HG03432 (cell line): Measurements from ENCODE around the gene PEA15.

ENCODE experiments used
- ATAC-seq: cut with Tn5 transposase; IDR thresholded peaks from one replicate; pipeline ENCODE4 v1.9.1; 2021; ENCODE audit warnings: mild to moderate bottlenecking, moderate library complexity; ENCODE audit not compliant: unreplicated experiment

Gene PEA15

DNA sequence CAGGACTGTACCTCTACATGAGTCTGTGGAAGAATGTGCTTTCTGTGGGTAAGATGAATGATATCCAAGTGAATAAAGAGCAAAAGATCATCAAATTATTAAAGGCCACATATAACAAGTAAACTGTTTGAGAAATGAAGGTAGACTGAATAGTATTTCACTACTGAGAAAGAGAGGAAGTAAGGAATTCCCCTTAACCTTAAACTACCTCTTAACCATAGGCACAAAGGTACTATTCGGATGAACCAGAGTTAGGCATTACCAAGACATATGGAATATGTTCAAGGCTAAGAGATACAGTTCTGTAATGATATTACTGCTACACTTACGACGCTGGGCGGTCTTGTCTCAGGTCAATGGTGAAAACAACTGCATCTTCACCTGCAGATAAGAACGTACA is 31.6 kb downstream of the PEA15 start:
- ATAC-seq, result no peak

DNA sequence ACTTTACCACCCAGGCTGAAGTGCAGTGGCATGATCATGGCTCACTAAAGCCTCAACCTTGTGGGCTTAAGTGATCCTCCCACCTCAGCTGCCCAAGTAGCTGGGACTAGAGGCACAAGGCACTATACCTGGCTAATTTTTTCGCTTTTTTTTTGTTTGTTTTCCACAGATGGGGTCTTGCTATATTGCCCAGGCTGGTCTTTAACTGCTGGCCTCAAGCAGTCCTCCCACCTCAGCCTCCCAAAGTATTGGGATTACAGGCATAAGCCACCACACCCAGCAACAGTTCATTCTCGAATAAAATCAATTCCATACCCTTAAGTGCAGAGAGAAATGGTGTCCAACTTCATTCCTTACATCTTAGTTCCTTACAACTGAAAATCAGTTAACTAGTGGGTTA is 32.4 kb downstream of the PEA15 start:
- ATAC-seq, result no peak

DNA sequence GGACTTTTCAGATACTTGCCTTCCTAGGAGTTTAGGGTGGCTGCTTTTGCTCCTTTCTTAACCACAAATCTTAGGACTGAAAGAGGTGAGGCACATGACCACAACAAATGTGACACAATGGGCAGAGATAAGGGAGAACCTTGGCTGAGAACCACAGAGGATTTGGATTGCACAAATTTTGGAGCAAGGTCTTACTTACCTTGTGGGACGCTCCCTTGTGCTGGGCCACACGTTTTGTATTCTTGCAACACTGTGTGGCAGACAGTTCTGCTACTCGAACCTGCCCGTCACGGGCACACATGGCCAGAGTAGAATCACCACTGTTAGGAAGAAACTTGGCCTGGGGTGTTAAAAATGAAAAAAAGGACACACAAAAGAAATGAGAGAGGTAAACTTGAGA is 33.2 kb downstream of the PEA15 start:
- no peak for ATAC-seq

DNA sequence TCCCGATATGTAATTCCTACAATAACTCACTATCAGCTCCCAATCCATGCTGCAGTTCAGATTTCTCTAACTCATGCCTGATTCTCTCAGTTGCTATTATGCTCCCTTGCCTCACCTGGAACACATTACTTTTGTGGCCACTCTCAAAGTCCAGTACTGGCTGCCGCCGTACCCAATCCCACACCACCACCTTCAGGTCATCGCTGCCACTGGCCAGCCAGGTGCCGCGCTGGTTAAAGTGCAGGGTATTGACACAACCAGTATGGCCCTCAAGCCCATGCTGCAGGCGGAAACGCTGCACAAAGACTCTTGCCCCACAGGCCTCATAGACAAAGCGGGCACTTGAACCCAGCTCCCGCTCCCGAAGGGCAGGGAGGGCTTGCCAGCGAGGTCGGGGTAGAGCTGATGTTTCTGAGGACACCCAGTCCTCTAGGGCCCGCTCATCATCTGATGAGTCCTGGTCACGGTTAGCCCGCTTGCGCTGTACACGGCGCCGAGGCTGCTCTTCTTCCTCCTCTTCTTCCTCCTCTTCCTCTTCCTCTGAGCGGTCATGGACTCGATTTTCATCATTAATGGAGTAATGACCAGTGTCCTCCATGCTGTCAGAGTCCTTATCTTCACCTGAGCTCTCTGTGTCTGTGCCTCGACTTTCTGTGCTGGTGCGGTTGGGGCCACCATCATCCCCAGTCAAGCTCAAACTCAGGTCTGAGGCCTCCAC is 34.6 kb downstream of the PEA15 start:
- no peak for ATAC-seq

DNA sequence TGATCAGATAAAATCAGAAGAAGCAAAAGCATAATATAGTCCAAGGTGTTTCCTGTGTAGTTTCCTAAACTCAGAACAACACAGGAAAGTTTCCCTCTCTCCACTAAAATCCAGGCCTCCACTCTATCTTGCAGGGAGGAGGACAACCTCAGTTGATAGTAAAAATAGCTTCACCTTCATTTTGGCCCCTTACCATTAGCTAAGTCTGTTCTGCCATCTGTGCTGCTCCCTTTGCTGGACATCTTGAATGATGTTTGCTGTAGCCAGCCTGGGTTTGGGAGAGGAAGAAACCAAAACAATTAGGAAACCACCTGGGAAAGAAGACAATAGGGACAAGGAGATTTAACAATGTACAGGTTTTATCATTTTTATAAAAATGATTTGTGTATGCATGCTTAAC is 38.6 kb downstream of the PEA15 start:
- no peak for ATAC-seq

DNA sequence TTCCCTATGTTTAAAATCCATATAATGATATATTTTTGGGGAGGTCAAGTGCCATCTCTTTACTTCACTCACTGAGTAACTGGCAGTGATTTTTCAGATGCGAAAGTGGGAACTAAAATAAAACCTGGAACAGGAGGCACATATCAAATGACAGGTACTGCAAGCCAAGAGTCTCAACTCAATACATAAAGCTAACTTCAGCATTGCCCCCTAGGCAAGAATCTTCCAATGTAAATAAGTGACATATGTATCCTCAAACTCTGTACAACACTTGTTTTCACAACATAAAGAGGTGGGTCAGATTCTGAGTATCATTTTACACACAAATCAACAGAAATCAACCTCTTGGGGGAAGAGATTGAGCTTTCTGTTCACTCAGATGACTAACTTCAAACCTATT is 39.0 kb downstream of the PEA15 start:
- no peak for ATAC-seq

DNA sequence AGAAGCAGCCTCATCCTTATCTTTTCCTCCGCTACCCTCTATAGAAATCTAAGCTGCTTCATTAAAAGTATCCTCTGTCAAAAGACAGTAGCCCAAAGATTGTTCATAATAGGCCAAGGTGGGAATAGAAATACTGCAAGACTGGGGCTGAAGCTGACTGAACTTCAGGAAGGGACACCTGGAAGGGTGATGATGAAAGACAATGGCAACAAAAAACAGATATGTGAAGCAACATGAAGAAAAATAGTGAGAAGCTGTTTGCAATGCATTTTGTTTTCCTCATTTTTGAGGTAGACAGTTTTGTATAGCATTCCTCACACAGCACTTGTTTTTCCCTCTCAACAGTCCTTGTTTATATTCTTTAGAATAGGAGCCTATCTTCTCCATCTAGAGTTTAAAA is 40.2 kb downstream of the PEA15 start:
- ATAC-seq, result no peak

DNA sequence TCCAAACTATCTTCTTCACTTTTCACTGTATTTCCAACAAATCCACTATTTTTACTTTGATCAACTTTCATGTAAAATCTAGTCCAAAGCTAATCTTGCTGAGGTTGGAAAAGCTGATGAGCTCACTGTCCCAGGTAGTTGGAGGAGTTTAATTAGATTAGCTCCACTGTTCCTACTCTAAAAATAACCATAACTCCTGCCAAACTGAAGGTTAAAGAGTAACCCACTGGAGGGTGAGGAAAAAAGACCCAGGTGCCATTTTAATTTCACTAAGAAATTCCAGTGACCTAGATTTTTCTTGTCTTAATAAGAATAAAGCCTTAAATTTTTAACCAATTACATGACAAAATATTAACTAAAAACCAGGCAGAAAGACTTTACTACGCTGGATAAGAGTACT is 41.9 kb downstream of the PEA15 start:
- ATAC-seq, result no peak

DNA sequence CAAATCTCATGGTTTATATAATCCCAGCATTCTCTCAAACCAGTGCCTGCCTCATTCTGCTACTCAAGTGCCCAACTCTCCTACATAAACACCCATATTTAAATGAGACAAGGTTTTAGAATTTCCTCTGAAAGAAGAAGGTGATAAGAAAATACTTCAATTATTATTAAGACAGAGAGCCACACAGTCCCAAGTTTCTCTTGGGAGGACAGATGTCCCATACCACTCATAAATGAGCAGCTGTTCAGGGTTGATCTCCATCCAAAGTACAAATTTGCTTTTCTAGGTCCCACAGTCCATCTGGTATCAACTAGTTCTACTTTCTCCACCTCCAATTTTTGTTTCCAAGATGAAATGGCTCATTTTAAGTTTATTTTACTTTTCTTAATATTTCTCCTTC is 45.8 kb downstream of the PEA15 start:
- ATAC-seq, result no peak

DNA sequence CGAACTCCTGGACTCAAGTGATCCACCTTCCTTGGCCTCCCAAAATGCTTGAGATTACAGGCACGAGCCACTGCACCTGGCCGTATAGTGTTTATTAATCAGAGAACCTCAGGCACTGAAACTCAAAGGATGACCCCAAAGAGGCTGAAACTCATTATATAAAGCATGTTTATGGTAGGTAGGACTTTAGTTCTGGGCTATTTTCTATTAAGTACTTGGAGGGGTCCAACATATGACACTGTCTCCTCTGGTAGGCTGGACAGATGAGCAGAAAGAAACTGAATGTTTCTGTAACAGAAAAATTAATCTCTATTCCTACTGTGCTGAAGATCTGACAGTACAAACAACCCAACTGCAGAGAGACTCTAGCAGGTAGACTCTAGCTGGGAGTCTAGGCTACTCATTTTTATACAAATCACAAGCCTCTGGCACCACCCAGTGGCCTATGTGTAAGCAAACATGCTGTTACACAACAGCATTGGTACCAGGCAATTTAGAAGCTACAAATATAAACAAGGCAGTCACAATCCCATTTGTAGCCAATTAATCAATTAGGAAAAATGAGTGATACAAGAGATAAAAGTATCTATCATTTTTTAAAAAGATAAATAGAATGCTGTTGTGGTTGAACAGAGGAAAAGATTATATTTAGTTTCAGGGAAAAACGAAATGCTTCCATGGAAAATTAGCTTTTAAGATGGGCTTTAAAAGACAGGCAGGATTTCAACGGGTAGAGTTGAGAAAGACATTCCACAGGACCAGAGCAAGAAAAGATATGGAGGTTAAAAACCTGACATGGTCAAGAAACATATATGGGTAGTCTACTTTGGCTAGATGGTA is 46.7 kb downstream of the PEA15 start:
- peak; percentile 75 for ATAC-seq

DNA sequence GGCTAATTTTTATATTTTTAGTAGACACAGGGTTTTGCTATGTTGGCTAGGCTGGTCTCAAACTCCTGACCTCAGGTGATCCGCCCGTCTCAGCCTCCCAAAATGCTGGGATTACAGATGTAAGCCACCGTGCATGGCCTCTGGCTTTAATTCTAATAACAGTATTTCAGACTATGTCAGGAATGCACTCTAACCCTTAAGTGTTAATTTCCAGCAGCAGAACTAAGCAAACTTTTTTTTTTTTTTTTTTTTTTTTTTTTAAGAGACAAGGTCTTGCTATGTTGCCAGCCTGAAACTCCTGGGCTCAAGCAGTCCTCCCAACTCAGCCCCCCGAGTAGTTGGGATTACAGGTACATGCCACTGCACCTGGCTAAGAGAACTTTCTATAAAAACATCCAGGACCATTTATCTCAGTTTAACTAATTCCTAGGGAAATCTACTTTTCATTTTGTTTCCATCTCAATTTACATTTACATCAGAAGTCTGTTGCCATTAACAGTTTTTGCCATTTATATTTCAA is 50.7 kb downstream of the PEA15 start:
- ATAC-seq, result no peak

DNA sequence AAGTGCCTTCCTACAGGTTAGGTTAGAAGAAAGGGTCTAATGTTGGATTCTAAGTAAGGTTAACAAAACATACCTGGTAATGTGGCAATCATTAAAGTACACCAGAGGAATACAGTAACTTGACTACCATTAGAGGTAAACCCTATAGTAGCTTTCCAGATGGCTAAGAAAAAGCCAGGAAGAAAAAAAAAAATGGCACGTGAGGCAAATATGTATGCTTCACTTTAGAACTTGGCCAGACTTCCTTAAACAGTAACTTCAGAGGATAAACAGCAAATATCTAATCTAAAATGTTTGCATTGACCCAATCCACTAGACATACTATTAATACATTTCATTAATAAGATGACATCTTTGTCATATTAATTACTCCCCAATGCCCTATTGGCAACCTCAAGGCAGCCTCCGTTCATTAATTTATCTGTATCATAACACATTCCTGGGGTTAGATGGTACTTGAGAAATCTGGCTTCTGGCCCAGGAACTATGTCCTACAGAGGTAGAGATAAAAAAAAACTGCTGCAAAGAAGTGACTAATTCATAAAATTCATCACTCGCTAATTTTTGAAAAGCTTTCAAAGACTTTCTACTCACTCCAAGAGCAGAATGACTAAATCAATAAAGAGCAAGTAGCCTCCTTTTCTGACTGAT is 51.3 kb downstream of the PEA15 start:
- ATAC-seq, result no peak

DNA sequence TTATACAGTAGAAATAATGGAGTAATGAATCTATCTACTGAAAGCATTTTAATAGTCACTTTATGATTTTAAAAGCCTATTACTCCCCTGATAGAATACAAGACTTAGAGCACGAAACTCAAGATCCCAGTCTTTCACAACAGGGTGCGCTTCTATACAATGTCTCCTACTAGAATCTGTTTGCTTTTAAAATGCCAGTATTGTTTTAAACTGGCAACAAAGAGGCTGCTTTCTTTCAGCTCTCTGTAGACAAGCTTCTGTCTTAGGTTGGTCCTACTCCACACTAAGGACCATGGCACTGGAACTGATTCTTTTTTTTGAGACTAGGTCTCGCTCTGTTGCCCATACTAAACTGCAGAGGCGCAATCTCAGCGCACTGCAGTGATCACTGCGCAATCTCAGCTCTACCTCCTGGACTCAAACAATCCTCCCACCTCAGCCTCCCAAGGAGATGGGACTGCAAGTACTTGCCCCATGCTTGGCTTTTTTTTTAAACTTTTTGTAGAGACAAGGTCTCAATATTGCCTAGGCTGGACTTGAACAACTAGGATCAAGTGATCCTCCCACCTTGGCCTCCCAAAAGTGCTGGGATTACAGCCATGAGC is 52.3 kb downstream of the PEA15 start:
- no peak for ATAC-seq

DNA sequence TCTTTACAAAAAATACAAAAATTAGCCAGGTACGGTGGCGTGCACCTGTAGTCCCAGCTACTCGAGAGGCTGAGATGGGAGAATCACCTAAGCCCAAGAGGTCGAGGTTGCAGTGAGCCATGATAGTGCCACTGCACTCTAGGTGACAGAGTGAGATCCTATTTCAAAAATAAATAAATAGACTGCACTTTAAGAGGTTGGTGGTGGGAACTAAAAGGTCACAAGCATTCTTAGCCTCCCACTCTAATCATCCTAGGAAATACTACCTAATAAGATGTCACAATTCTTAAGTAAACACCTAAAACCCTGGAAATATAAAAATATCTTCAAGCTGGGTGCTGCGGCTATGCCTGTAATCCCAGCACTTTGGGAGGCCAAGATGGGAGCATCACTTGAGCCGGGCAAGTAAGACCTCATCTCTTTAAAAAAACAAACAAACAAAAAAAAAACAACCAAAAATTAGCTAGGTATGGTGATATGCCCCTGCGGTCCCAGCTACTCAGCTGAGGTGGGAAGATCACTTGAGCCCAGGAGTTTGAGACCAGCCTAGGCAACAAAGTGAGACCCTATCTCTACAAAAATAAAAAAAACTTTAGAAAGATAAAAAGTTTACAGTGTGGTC is 53.1 kb downstream of the PEA15 start:
- no peak for ATAC-seq

DNA sequence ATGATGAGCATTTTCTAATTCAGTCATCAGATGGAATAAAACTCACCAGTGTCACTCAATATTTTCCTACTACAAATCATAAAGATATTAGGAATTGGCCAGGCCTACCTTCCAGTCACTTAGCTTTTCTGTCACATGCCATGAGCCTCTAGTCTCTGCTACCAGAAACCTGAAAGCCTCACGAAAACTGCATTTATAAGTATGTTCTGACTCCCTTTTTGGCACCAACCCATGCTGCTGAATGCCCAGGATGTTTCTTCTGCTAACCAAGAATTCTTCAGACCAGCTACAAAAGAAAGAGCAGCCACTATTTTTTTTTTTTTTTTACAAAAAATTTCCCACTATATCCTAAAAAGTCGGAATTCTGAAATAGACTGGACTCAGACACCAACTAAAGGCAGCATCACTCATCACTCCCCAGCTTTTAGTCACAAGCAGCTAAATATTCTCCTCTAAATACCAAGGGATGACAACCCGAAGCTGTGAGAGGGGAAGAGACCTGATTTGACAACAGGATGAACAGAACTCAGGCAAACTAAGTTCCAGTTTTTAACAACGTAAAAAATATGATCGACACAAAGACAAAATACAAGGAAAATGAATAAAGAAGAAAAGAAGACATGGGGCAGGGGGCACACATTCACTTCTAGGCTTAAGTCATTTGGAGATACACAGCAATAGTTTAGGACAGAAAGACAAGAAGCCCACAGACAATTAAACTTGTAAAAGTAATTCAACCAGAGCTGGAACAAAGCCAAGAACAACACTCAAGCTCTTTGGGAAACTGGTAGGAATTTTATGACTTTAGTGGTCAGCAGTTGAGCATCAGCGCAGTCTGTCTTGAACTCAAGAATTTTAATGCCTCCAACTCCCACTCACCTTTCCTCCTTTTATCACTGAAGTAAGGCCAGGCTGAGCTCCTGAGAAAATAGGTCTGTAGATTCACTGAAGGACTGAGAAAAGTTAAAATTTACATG is 55.5 kb downstream of the PEA15 start:
- no peak for ATAC-seq

DNA sequence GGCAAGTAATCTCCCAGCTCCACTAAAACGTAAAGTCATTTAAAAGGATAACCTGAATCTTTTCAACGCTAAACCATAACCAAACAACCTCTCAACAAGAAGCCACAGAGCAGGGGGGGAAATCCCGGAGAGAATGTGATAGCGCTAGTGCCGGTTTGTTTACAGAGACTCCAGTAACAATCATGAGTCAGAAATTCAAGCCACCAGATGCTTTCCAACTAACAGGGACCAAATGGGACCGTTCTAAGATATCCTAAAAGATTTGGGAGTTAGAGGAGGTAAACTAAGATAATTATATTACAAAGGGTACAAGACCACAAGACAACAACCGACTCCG is 56.3 kb downstream of the PEA15 start:
- ATAC-seq, result peak; percentile 27

DNA sequence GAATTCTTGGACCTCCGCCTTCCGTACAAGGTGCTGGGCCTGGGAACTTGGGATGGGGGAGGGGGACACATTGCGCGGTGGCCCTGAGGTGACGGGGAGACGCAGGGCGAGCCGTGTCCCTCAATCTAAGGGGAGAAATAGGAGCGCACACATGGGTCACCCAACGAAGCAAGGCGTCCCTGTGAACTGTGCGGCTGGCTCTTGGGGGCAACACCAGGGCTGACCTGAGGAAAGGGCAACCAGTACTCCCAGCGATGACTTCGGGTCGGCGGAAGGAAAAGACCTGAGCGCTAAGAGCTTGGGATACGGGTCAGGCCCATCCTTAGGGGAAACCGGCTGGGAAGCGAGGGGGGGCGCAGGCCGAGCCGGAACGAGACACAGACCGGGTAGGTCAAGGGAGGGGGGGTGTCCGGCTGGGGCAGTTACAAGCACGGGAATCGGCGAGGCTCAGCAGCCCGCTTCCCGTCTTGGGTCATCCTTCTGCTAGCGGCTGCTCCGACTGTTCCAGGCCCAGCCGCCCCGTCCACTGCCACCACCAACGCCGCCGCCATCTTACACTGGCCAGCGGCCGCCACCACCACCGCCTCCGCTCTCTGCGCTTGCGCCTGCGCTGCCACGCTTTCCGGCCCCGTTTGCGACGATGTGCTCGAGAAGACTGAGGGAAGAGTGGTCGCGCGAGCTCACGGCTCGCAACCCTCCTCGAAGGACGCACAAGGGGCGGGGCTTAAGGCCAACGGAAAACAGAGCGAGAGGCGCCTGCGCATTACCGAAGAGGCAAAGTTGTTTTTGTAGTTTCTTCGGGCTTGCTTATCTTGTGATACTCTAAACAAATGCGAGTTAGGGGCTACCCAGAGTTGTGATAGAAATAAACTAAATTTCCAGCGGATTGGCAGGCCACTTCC is 57.0 kb downstream of the PEA15 start, which contains the start of gene DCAF8:
Gene DCAF8 (minus strand): TSS at position 657 of the 902 bp plus-strand sequence. CDS start 18,541 bp downstream, outside the sequence.
- peak; percentile 88 for ATAC-seq

DNA sequence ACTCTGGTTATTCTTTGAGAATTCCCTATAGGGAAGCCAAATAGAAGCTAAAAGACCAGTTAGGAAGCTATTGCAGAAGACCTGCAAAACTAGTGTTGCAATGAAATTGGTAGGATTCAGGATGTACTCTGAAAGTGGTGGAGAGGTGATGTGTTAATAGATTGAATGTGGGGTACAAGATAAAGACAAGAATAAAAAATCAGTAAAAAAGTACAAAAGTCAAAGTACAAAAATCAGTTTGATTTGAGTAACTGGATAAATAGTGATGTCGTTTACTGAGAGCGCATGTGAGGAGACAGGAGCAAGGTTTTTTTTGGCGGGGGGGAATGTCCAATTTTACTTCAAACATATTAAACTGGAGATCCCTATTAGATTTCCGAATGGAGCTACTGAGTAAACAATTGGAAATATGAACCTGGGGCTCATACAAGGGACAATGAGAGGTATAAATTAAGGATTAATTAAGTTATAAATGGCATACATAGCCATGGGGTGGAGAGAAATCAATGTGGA is 59.7 kb downstream of the PEA15 start:
- no peak for ATAC-seq
